ENCODE data around the gene GPBAR1. TPM values are rescaled to one million over a fixed set of nuclear protein-coding genes. Genes with fewer than 3 reads are reported as not detected.
A peak's percentile ranks its signal among the peaks of the same experiment; 100 is the strongest.

The GPBAR1 gene
- total RNA-seq, 1 experiment from 2014 or later, result not detected

DNA sequence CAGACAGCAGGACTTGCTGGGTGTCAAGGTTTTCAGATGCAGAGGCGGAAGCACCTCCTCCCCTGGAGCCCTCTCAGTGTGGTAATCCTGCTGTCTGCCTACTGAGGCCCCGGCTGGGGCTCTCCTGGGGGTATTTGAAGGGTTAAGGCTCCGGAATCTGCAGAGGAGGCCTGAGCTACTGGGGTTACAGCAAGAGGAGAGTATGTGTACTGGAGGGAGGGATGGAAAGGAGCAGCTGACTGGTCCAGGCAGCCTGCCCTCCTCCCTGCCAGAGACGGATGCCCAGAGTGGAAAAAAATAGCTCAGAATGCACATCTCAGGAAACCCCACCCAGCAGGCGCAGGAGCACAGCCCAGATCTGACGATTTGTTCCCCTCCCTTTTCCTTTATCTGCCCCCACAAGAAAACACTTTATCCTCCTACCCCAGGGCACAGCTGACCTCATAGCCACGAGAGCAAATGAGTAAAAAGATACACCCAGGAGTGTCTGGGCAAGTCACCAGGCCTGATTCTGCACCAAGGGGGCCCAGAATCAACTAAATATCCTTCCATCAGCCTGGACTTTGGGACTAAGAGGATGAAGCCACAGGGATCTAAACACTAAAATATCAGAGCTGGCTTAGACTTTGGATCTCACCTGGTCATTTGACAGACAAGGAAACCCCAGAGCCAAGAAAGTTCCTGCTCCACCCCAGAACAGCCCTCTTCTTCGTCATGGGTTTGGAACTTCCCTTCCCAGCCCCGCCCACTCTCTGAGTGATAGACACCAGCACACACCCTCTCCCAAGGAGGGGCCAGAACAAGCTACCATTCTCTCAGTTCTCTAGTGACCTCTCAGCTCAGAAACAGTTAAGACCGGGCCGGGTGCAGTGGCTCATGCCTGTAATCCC is 26.0 kb downstream of the GPBAR1 start:
- peak; percentile 99 for DNase-seq (ENCODE audit: low spot score)

DNA sequence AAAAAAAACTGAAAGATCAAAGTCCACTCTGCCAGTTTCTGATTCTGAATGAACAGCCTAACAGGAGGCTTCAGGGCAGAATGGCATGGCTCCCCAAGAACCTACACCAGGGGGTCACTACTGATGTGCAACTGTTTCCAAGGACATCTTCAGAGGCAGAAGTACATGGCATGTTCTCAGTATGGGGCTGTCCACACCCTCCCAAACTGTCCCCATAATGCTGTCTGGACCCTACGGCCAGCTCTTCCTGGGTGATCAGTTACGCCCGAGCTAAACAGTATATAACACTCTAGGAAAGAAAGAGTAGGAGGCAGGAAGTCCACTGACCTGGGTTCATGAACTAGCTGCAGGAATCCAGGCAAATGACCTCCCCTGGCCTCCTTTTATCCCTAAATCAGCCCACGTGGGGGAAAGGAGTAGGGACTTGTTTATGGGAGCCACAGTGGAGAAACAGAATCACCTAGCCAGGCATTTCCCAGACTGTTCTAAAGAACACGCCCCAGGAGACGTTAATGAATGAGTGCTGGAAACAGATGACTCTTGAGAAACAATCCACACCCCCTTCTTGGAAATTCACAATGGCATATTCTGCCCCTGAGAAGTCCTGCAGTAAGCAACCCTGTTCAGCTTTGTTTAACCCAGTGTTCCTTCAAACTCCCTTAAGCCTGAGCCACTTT is 29.0 kb downstream of the GPBAR1 start:
- no peak for DNase-seq (ENCODE audit: low spot score)

DNA sequence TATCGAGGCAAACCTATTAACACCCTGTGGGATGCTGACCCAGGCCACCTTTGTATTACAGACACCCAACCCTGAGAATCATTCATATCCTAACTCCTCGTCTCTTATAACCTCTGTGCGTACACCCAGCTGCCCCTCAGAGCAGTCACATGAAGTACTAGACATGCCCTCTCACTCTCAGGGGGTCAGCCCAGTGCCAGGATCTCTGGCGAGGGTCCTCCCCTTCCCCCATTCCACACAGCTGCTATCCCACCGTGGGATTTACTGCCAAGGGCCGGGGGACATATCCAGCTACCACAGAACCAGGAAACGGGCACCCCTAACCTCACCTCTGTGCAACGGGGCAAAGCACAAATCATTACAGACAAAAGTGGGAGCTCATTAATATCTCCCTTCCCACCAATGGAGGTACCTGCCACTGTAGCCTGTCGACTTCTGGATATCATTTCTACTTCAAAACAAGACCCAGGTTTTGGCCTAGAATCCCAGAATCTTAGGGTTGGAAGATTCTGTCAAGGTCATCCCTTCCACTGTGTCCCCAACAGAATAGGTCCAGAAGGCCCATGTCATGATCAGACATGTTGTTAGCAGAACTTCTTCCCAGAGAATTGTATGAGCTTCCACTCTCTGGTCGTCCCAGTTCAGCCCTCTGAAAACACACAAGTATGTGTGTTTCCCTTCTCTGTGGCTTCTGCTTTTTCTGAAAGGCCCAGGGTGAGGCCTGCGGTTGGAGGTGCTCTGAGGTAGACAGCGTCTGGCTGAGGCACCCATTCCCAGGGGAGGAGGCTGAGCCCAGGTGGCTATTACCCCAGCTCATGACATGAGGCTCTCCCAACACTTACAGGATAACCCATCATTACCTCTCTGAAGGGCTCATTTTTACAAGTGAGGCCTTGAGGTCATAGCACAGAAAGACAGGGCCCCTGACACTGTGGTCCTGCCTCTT is 29.8 kb downstream of the GPBAR1 start:
- no peak for DNase-seq (ENCODE audit: low spot score)

DNA sequence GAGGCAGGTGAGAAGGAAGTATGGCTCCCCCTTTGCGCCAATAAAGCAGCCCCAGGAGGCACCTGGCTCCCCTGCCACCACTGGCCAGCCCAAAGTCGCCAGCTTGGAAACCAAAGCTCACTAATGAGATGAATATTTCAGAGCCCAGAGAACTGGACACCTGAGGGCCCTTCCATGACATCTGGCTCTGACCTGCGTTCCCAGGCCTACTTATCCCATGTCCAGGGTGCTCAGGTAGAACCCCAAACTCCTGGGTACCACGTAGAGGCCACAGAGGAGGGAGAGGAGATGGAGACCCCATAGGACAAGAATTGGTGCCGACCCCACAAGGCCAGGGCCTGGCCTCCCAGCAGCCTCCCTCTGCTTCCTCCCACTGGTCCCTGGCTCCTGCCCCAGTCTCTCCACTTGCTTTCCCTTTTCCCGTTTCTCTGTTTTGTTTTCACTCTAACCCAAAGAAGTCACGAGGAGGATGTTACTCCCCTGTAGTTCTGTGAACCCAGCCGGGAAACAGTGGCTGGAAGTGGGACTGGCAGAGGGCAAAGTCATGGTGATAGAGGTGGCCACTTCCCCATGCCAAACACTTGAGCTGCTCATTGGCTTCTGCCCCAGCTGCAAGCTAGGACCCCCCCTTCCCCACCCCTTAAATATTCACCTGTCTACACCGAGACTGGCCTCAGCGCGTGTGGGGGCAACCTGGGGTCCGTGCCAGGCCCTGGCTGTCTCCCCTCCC is 30.7 kb downstream of the GPBAR1 start:
- DNase-seq (ENCODE audit: low spot score), result no peak

- DNase-seq (ENCODE audit: low spot score), result peak; percentile 40
Measured at GRCh38 chr2:218292048-218293014, 31.5 kb downstream of the GPBAR1 start, which contains the start of gene TMBIM1. Gene TMBIM1, minus strand, starts transcription at chr2:218292503. Its CDS starts 10,362 bp downstream, at chr2:218282141.

GRCh38 chr2:218293715-218294429 is 33.1 kb downstream of the GPBAR1 start:
- no peak for DNase-seq (ENCODE audit: low spot score)

- no peak for DNase-seq (ENCODE audit: low spot score)
Measured at GRCh38 chr2:218294430-218295022, 33.7 kb downstream of the GPBAR1 start.

DNA sequence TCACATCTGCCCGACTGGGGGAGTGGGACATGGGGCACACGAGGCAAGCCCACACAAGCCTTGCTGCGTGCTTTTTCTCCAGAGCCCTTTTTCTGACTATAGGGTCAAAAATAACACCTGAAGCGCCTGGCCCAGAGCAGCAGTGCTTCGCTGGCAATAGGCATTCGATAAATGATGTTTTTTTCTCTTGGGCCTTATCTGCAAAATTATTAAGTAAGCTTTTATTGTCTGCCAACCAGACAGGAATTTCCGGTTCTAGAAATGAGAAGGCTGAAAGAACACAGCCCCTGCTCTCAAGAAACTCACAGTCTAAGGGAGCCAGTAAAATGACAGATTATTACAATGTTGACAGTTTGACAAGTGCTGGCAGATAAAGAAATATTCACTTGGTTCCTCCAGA is 34.2 kb downstream of the GPBAR1 start:
- DNase-seq (ENCODE audit: low spot score), result no peak

DNA sequence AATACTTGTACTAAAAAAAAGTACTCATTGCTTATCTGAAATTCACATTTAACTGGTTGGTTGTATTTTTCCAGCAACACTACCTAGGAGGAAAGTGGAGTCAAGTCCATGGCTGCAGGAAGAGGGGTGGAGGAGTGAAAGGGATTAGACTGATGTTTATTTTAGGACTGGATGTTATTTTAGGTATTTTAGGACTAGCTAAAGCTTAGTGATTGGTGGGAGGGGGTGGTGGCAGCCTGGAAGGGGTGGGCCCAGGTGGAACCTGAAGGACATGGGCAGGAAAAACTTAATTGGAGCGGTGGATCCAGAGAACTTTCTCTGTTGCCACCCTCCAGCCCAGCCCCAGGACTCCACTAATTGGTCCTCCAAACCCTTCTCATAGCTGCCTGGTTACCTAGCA is 35.4 kb downstream of the GPBAR1 start:
- DNase-seq (ENCODE audit: low spot score), result no peak

GRCh38 chr2:218296847-218297246 is 36.0 kb downstream of the GPBAR1 start:
- no peak for DNase-seq (ENCODE audit: low spot score)

GRCh38 chr2:218298314-218298875 is 37.6 kb downstream of the GPBAR1 start:
- DNase-seq (ENCODE audit: low spot score), result no peak

- DNase-seq (ENCODE audit: low spot score), result no peak
Measured at GRCh38 chr2:218300141-218300540, 39.3 kb downstream of the GPBAR1 start.

GRCh38 chr2:218301176-218301819 is 40.5 kb downstream of the GPBAR1 start:
- peak; percentile 94 for DNase-seq (ENCODE audit: low spot score)

DNA sequence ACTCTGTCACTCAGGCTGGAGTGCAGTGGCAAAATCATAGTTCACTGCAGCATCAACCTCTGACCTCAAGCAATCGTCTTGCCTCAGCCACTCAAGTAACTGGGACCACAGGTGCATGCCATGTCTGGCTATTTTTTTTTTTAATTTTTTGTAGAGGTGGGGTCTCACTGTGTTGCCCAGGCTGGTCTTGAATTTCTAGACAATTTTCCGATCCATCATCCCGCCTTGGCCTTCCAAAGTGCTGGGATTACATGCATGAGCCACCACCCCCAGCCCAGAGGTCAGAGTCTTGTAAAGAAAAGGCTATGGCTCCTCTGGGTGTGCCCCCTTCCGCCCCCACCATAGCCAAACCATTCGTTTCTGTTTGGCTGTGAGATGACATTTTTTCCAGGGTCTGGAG is 44.6 kb downstream of the GPBAR1 start:
- DNase-seq (ENCODE audit: low spot score), result no peak

DNA sequence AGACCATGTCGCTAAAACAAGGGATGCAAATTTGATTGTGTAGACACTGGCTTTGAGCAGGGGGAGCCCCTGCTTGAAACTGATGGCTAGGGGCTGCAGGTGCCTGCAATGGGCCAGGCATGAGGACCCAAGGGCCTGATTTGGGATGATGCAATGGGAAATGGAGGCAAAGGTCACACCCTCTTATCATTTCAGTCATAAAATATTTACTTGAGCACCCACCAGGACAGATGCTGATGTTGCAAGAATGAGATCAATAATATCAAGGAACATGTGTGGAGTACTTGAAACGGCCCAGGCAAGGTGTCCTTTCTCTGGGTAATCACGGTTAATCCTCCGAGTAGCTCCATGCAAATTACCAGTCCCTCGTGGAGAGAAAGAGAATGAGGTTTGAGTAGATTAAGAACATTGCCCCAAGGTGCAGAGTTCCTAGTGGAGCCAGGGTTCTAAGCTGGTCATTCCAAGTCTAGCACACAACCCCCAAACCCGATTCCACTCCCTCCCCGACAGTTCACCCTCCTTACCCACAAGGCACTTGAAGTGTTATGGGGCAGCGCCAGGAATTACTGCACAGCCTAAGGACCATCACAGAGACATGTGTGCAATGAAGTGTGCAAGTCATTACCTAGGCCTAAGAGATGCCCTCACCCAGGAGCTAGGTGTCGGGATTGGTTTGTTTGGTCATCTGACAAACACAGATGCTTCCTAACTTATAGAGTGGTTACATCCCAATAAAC is 45.5 kb downstream of the GPBAR1 start:
- DNase-seq (ENCODE audit: low spot score), result no peak

DNA sequence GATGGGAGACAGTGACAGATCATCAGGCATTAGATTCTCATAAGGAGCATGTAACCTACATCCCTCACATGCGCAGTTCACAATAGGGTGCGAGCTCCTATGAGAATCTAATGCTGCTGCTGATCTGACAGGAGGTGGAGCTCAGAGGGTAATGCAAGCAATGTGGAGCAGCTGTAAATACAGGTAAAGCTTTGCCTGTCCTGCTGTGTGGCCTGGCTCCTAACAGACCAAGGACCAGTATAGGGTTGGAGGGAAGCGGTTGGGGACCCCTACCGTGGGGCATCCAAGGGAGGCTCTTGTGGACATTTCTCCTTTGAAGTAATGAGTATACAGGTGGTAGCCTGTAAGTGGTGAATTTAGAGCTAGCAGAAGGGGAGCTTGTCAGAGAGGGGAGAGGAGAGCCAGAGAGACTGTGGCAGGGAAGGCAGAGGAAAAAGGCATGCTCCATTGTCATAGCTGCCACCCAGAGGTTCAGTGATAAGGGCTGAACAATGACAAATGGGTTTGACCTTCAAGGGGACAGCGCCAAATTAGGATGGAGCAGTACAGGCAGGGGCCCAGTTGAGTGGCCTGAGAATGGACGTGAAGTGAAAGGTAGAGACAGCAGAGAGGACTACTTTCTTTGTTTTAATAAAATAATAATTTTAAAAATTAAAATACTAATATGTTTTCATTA is 46.7 kb downstream of the GPBAR1 start:
- no peak for DNase-seq (ENCODE audit: low spot score)

Data from A172 (cell line).